ENCODE measurements around the gene PDCD6IP. TPM values are rescaled to one million over a fixed set of nuclear protein-coding genes. Genes with fewer than 3 reads are reported as not detected.

Gene PDCD6IP
- total RNA-seq, 1 donor from 2014 or later: 51.7 TPM

DNA sequence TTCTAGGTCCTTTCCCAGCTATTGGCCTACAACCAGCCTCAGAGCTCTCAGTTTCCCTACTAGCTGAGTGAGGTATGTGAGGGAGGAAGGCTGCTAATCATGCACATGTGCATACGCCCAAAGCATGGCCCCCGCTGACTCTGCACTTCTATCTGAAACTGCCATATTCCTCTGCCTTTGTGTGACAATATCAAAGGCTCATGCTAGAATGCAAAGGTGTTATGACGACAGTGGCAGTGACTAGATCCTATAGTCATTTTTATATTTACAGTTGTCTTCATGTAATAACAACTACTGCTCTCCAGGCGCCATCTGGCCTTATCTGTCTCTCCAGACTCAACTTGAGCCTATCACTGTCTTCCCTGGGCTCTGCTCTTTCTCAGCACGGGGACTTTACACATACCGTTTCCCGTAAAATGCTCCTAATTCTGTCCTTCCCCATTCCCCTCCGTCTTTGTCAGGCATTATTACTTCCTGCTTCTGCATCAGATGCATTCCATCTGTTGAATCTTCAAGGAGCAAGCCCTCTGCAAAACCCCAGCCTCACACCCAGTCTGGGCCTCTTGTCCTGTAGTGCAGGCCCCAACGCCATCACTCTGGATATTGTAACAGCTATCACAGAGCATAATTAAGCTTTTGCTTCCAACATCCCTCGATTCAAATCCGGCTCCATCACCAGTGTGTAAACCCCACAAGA is 102.5 kb downstream of the PDCD6IP start:
- no peaks in the 10 kb centered on the region for H3K9me3 ChIP-seq (ENCODE audit: control insufficient read depth in 3 of 3, low read length in 3 of 3)
- no peaks in the 10 kb centered on the region for H3K27me3 ChIP-seq (ENCODE audit: control insufficient read depth in 3 of 3, insufficient read depth in 3 of 3, low read length in 3 of 3)
- H3K36me3 ChIP-seq (ENCODE audit: control insufficient read depth in 3 of 3, insufficient read depth in 3 of 3, low read length in 3 of 3): no peaks in the 10 kb centered on the region
- H3K4me3 ChIP-seq (ENCODE audit: low read length in 3 of 3): no peak overlapping the region
- no peak overlapping the region for H3K9ac ChIP-seq (ENCODE audit: low read depth in 1 of 3, low read length in 3 of 3)
- H3K4me1 ChIP-seq (ENCODE audit: control insufficient read depth in 3 of 3, insufficient read depth in 3 of 3, low read length in 3 of 3): peaks cover 0 to 4% (median 4%) of the 10 kb centered on the region in 3 donors
- no peak overlapping the region for H3K27ac ChIP-seq (ENCODE audit: low read depth, low read length)

DNA sequence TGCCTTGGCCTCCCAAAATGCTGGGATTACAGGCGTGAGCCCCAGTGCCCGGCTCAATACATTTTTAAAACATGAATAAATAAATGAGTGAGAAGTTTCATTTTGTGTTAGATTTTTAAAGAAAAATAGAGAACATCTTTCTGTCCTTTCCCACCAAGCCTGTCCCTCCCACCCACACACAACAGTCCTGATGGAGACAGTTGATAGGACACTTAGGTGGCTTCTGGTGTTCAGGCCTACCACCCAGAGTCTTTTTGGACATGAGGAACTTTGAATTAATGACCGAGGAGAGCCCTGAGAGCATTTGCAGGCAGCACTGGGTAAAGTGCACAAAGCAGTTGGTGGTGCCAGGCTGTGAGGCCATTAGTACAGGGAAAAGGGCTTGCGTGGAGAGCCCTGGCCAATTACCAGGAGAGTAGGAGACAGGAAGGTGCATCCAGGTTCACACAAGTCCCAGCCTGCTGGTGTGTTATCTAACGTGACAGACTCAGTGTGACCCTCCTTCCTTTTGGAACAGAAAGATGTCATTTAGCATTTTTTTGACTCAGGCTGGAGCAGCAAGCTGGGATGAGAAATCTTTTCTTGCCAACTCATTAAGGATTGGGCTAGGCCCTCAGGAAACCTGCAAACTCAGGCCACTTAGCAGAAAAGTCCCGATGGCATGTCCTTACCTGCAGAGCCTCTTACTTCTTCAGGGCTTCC is 103.6 kb downstream of the PDCD6IP start:
- Histone ChIP-seq H3K4me1 (ENCODE audit: control insufficient read depth in 3 of 3, insufficient read depth in 3 of 3, low read length in 3 of 3) (peaks cover 0 to 4% (median 4%) of the 10 kb centered on the region in 3 donors), H3K27me3 (ENCODE audit: control insufficient read depth in 3 of 3, insufficient read depth in 3 of 3, low read length in 3 of 3) (no peaks in the 10 kb centered on the region), H3K27ac (ENCODE audit: low read depth, low read length) (no peak overlapping the region), H3K4me3 (ENCODE audit: low read length in 3 of 3) (no peak overlapping the region), H3K9ac (ENCODE audit: low read depth in 1 of 3, low read length in 3 of 3) (no peak overlapping the region), H3K9me3 (ENCODE audit: control insufficient read depth in 3 of 3, low read length in 3 of 3) (no peaks in the 10 kb centered on the region), H3K36me3 (ENCODE audit: control insufficient read depth in 3 of 3, insufficient read depth in 3 of 3, low read length in 3 of 3) (no peaks in the 10 kb centered on the region)

DNA sequence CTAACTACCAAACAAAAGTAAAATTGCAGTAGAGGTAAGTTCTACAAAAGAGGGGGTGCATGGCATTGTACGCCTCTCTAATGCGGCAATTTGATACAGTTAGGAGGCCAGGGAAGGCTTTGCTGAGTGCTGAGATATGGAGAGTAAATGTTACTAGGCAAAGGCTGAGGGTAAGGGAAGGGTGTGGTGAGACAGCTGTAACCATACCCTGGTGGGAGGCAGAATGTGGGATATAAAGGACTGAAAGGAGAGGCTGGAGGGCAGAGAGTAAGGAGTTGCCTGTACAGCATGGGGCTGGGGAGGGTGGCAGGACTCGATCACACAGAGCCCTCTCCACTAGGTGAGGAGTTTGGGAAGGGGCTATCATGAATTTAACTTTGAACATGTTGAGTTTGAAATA is 106.3 kb downstream of the PDCD6IP start:
- Histone ChIP-seq H3K4me3 (ENCODE audit: low read length in 3 of 3) (no peak overlapping the region), H3K27ac (ENCODE audit: low read depth, low read length) (peak overlapping the region; percentile 19), H3K9ac (ENCODE audit: low read depth in 1 of 3, low read length in 3 of 3) (no peak overlapping the region), H3K27me3 (ENCODE audit: control insufficient read depth in 3 of 3, insufficient read depth in 3 of 3, low read length in 3 of 3) (no peaks in the 10 kb centered on the region), H3K36me3 (ENCODE audit: control insufficient read depth in 3 of 3, insufficient read depth in 3 of 3, low read length in 3 of 3) (no peaks in the 10 kb centered on the region), H3K9me3 (ENCODE audit: control insufficient read depth in 3 of 3, low read length in 3 of 3) (no peaks in the 10 kb centered on the region), H3K4me1 (ENCODE audit: control insufficient read depth in 3 of 3, insufficient read depth in 3 of 3, low read length in 3 of 3) (peaks cover 0 to 10% (median 8%) of the 10 kb centered on the region in 3 donors)

DNA sequence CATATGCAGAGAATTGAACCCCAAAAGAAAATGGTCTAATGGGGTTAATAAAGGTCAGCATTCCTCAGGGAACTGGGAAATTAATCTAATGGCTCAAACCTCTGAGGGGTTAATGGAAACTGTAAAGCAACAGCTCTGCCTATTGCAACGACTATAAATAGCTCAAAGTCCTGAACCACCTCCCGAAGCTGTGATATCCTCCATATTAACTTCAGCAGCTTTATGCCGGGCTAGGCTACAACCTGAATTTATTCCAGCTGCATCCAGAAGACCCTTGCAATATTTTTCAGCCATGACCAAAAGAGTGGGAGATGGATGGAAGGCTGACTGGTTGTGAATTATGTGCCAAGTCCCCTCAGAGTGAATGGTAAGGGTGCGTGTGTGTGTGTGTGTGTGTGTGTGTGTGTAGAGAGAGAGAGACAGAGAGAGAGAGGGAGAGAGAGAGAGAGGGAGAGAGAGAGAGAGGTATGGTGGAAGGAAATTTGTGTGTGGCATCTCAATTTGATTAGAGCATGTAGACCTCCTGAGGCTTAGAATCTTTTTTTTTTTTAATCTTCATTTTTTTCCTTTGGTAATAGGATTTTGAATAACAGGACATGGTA is 109.9 kb downstream of the PDCD6IP start:
- Histone ChIP-seq H3K36me3 (ENCODE audit: control insufficient read depth in 3 of 3, insufficient read depth in 3 of 3, low read length in 3 of 3) (no peaks in the 10 kb centered on the region), H3K9ac (ENCODE audit: low read depth in 1 of 3, low read length in 3 of 3) (peak overlapping the region in 1 of 3 donors; percentile 40), H3K4me3 (ENCODE audit: low read length in 3 of 3) (peak overlapping the region in 2 of 3 donors; percentile 25 to 45), H3K27me3 (ENCODE audit: control insufficient read depth in 3 of 3, insufficient read depth in 3 of 3, low read length in 3 of 3) (no peaks in the 10 kb centered on the region), H3K9me3 (ENCODE audit: control insufficient read depth in 3 of 3, low read length in 3 of 3) (no peaks in the 10 kb centered on the region), H3K4me1 (ENCODE audit: control insufficient read depth in 3 of 3, insufficient read depth in 3 of 3, low read length in 3 of 3) (peaks cover 0 to 10% (median 8%) of the 10 kb centered on the region in 3 donors), H3K27ac (ENCODE audit: low read depth, low read length) (no peak overlapping the region)

DNA sequence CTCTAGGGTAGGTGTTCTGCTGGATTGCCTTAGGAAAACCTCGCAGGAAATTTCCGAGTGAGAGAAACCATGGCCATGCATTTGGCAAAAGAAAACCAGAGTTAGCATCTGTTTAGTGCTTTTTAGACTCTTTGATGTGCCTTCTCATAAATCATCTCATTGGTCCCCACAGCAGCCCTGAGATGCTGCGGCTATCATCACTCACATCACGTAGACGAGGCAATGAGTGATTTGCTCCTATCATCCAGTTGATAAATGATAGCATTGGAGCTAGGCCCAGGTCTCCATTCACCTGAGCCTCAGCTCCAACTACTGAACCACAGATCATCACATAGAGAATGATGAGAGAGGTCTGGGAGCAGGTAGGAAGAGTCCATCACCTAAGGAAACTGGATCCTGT is 111.1 kb downstream of the PDCD6IP start:
- Histone ChIP-seq H3K4me1 (ENCODE audit: control insufficient read depth in 3 of 3, insufficient read depth in 3 of 3, low read length in 3 of 3) (peaks cover 0 to 10% (median 7%) of the 10 kb centered on the region in 3 donors), H3K9ac (ENCODE audit: low read depth in 1 of 3, low read length in 3 of 3) (no peak overlapping the region), H3K27ac (ENCODE audit: low read depth, low read length) (no peak overlapping the region), H3K36me3 (ENCODE audit: control insufficient read depth in 3 of 3, insufficient read depth in 3 of 3, low read length in 3 of 3) (no peaks in the 10 kb centered on the region), H3K9me3 (ENCODE audit: control insufficient read depth in 3 of 3, low read length in 3 of 3) (no peaks in the 10 kb centered on the region), H3K27me3 (ENCODE audit: control insufficient read depth in 3 of 3, insufficient read depth in 3 of 3, low read length in 3 of 3) (no peaks in the 10 kb centered on the region), H3K4me3 (ENCODE audit: low read length in 3 of 3) (no peak overlapping the region)

DNA sequence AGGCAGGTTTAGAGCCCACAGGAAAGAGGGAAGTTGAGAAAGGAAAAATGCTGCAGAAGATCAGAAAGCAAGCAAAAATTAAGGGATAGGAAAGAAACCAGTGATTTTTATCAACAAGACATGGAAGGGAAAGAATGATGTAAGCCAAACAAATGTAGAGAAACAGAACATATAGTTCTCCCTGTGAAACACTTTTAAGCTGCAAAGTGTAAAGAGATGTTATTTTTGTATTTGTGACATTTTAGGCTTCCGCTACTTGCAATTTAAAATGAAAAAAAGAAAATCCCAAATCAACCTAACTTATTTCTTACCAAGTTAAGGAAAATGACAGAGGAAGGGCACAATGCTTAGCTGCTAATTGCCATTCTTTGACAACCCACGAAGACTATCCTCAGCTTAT is 111.6 kb downstream of the PDCD6IP start:
- no peaks in the 10 kb centered on the region for H3K9me3 ChIP-seq (ENCODE audit: control insufficient read depth in 3 of 3, low read length in 3 of 3)
- H3K36me3 ChIP-seq (ENCODE audit: control insufficient read depth in 3 of 3, insufficient read depth in 3 of 3, low read length in 3 of 3): no peaks in the 10 kb centered on the region
- peaks cover 0 to 7% (median 3%) of the 10 kb centered on the region in 3 donors for H3K4me1 ChIP-seq (ENCODE audit: control insufficient read depth in 3 of 3, insufficient read depth in 3 of 3, low read length in 3 of 3)
- H3K4me3 ChIP-seq (ENCODE audit: low read length in 3 of 3): no peak overlapping the region
- no peak overlapping the region for H3K9ac ChIP-seq (ENCODE audit: low read depth in 1 of 3, low read length in 3 of 3)
- no peak overlapping the region for H3K27ac ChIP-seq (ENCODE audit: low read depth, low read length)
- H3K27me3 ChIP-seq (ENCODE audit: control insufficient read depth in 3 of 3, insufficient read depth in 3 of 3, low read length in 3 of 3): no peaks in the 10 kb centered on the region

DNA sequence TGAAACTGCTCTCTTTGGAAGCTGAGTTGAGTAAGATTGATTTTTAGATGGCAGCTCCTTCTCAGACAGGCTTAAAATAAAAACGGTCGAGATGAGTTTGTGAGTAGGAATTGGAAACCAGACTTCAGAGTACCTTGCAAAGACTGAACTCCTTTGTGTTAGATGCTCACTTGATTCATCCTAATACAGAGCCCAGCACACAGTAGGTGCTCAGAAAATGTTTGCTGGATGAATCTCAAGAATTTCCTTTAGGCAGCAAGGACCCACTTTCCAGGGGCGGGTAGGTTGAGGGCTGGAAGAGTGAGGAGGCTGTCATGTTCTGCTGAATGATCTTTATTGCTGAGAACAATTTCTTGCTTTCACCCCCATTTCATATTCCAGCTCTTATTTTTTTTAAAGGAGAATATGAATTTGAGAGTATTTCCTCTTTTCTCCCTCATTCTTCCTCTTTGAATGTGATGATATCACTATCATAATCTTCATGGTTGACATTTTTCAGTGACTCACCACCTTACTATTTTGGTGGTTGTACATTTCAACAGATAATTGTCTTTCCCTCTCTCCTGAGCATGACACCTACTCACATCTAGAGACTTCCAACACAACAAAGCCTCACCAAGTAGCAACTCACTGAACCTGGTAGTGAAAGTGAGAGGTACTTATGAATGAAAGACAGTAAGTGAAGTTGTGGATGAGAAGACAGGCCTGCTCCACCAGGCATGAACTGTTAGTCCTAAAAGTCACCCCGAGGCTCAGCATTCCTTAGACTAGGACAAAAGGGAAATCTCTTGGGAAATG is 113.3 kb downstream of the PDCD6IP start:
- Histone ChIP-seq H3K4me3 (ENCODE audit: low read length in 3 of 3) (no peak overlapping the region), H3K4me1 (ENCODE audit: control insufficient read depth in 3 of 3, insufficient read depth in 3 of 3, low read length in 3 of 3) (peaks cover 0 to 6% (median 3%) of the 10 kb centered on the region in 3 donors), H3K27me3 (ENCODE audit: control insufficient read depth in 3 of 3, insufficient read depth in 3 of 3, low read length in 3 of 3) (no peaks in the 10 kb centered on the region), H3K27ac (ENCODE audit: low read depth, low read length) (no peak overlapping the region), H3K36me3 (ENCODE audit: control insufficient read depth in 3 of 3, insufficient read depth in 3 of 3, low read length in 3 of 3) (no peaks in the 10 kb centered on the region), H3K9me3 (ENCODE audit: control insufficient read depth in 3 of 3, low read length in 3 of 3) (no peaks in the 10 kb centered on the region), H3K9ac (ENCODE audit: low read depth in 1 of 3, low read length in 3 of 3) (no peak overlapping the region)

DNA sequence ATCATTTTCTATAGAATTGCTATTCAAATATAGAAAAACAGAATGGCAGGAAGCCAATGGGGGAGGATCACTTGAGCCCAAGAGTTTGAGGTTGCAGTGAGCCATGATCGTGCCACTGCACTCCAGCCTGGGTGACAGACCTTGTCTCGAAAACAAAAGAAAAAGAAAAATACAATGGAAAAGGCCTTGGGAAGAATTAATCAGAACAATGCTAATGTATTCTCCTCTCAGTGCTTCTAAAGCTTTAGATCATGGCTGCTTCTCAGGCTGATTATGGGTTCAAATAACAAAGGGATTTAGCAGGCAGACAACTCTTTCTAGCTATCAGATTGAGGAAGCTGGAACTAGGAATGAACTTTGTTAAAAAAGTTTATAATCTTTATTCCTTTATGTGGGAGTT is 115.8 kb downstream of the PDCD6IP start:
- H3K36me3 ChIP-seq (ENCODE audit: control insufficient read depth in 3 of 3, insufficient read depth in 3 of 3, low read length in 3 of 3): no peaks in the 10 kb centered on the region
- H3K4me1 ChIP-seq (ENCODE audit: control insufficient read depth in 3 of 3, insufficient read depth in 3 of 3, low read length in 3 of 3): no peaks in the 10 kb centered on the region
- no peak overlapping the region for H3K27ac ChIP-seq (ENCODE audit: low read depth, low read length)
- H3K9me3 ChIP-seq (ENCODE audit: control insufficient read depth in 3 of 3, low read length in 3 of 3): no peaks in the 10 kb centered on the region
- no peak overlapping the region for H3K9ac ChIP-seq (ENCODE audit: low read depth in 1 of 3, low read length in 3 of 3)
- no peaks in the 10 kb centered on the region for H3K27me3 ChIP-seq (ENCODE audit: control insufficient read depth in 3 of 3, insufficient read depth in 3 of 3, low read length in 3 of 3)
- no peak overlapping the region for H3K4me3 ChIP-seq (ENCODE audit: low read length in 3 of 3)

DNA sequence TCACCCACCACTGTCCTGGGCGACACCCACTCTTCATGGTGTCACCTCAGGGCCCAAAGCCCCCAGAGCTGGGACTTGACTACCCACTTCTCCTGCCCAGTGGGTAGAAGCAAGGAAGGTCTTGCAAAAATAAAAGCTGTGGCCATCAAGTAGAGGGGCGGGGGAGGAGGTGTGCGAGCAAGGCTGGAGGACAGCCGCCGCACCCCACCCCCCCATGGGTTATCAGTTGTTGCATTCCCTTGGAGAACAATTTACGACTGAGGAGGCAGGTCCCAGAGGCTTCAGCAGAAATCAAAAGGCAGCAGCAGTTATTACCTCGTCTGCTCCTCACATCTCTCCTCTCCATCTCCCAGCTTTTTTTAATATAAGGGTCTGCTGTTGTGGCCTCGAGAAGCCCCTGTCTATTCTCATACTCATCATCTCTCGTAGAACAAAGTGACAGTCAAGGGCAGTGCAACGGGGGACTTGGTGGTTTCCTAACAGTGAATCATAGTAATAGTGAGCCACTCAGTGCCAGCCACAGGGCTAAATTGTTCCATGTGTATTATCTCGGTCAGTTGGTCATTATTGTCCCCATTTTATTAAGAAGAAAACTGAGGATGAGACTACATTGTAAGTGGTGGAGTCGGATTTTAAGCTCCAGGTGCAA is 116.4 kb downstream of the PDCD6IP start:
- Histone ChIP-seq H3K27ac (ENCODE audit: low read depth, low read length) (no peak overlapping the region), H3K9me3 (ENCODE audit: control insufficient read depth in 3 of 3, low read length in 3 of 3) (no peaks in the 10 kb centered on the region), H3K27me3 (ENCODE audit: control insufficient read depth in 3 of 3, insufficient read depth in 3 of 3, low read length in 3 of 3) (no peaks in the 10 kb centered on the region), H3K9ac (ENCODE audit: low read depth in 1 of 3, low read length in 3 of 3) (no peak overlapping the region), H3K4me3 (ENCODE audit: low read length in 3 of 3) (no peak overlapping the region), H3K36me3 (ENCODE audit: control insufficient read depth in 3 of 3, insufficient read depth in 3 of 3, low read length in 3 of 3) (no peaks in the 10 kb centered on the region), H3K4me1 (ENCODE audit: control insufficient read depth in 3 of 3, insufficient read depth in 3 of 3, low read length in 3 of 3) (no peaks in the 10 kb centered on the region)

All from skeletal muscle tissue (tissue), 4 donors.